Fibroblast of skin of left biceps (primary cell): Measurements from ENCODE around the gene PKLR.
"Not testable (repeated sequence)": the region's sequence is repeated elsewhere in the genome, so short reads cannot be mapped to it uniquely, and the experiment has no call there.

Source experiments
- DNase-seq, 2 experiments: peaks; one replicate each; pipeline ENCODE4 v3.0.0-alpha.2; 2013; ENCODE audit warnings: low read depth in 2 of 2

PKLR gene

GRCh38 chr1:155318082-155318481 lies 16.8 kb upstream of the PKLR start:
- DNase-seq: no peak

GRCh38 chr1:155316922-155317321 lies 15.7 kb upstream of the PKLR start:
- no peak for DNase-seq

- no peak for DNase-seq
Observed at GRCh38 chr1:155313261-155313660, 12.0 kb upstream of the PKLR start.

GRCh38 chr1:155309423-155310021 lies 8.3 kb upstream of the PKLR start:
- no peak for DNase-seq

- DNase-seq: peak; percentile 96
Observed at GRCh38 chr1:155308493-155309422, 7.5 kb upstream of the PKLR start, which contains the start of gene FDPS. Gene FDPS (plus strand): TSS chr1:155308866. CDS start chr1:155309790, 924 bp downstream.

GRCh38 chr1:155307247-155307740 lies 6.1 kb upstream of the PKLR start:
- DNase-seq: peak in 1 of 2 experiments; percentile 12

GRCh38 chr1:155305881-155306391 lies 4.7 kb upstream of the PKLR start:
- no peak for DNase-seq

- no peak for DNase-seq
Observed at GRCh38 chr1:155304558-155305063, 3.4 kb upstream of the PKLR start.

- no peak for DNase-seq
Observed at GRCh38 chr1:155300553-155301329, 497 bp downstream of the PKLR start.

GRCh38 chr1:155300024-155300423 lies 1.2 kb downstream of the PKLR start:
- no peak for DNase-seq

- DNase-seq: no peak
Observed at GRCh38 chr1:155297384-155297783, 3.9 kb downstream of the PKLR start.

- no peak for DNase-seq
Observed at GRCh38 chr1:155296661-155297060, 4.6 kb downstream of the PKLR start.

- no peak for DNase-seq
Observed at GRCh38 chr1:155295942-155296267, 5.3 kb downstream of the PKLR start.

- DNase-seq: no peak
Observed at GRCh38 chr1:155295183-155295941, 5.9 kb downstream of the PKLR start.

GRCh38 chr1:155294520-155295182 lies 6.6 kb downstream of the PKLR start:
- no peak for DNase-seq

- no peak for DNase-seq
Observed at GRCh38 chr1:155293086-155293749, 8.0 kb downstream of the PKLR start.

- not testable (repeated sequence) for DNase-seq
Observed at GRCh38 chr1:155291006-155291405, 10.2 kb downstream of the PKLR start.

- no peak for DNase-seq
Observed at GRCh38 chr1:155287987-155288543, 13.2 kb downstream of the PKLR start.

GRCh38 chr1:155286544-155286943 lies 14.7 kb downstream of the PKLR start:
- no peak for DNase-seq

- DNase-seq: no peak
Observed at GRCh38 chr1:155285631-155286044, 15.6 kb downstream of the PKLR start.
